ENCODE data around the gene AMN.

The AMN gene

DNA sequence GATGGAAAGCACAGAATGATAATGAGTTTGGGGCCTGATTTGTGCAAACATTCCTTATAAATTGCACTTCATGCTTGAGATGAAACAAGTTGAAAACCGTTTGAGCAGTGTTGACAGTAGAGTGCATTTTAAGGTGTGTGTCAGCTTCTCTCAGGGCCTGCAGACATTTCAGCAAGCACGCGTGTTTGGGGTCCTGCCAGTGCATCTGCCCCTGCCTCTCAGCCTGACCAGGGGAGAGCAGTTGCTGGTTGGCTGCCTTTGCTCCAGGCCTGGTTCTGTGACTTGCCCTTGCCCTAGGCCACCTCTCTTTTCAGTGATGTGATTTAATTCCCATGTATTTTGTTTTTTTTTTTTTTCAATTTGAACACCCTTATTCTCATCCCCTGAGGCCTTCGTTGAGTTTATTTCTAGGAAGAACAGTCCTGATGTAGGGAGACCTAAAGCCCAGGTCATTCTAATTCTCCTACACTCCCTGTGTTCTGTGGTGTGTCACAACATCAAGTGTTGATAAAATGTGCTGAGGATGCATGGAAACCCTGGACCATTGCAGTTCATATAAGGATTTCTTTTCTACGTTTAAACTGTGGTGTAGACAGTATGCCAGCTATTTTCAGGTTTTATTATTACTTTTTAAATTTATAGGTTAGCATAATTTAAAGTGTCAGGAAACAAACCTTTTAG lies 40.1 kb upstream of the AMN start:
- TF ChIP-seq CTCF (IDR thresholded peaks at IDR 0.05; ENCODE audit: low read depth, low read length, missing control alignments), result no peak
- H3K4me3 ChIP-seq (ENCODE audit: low read depth, low read length), result no peak overlapping the region
- DNase-seq (ENCODE audit: low read depth), result no peak

GRCh38 chr14:102883089-102883541 lies 39.3 kb upstream of the AMN start:
- DNase-seq (ENCODE audit: low read depth), result no peak
- TF ChIP-seq CTCF (IDR thresholded peaks at IDR 0.05; ENCODE audit: low read depth, low read length, missing control alignments), result no peak
- no peak overlapping the region for H3K4me3 ChIP-seq (ENCODE audit: low read depth, low read length)

DNA sequence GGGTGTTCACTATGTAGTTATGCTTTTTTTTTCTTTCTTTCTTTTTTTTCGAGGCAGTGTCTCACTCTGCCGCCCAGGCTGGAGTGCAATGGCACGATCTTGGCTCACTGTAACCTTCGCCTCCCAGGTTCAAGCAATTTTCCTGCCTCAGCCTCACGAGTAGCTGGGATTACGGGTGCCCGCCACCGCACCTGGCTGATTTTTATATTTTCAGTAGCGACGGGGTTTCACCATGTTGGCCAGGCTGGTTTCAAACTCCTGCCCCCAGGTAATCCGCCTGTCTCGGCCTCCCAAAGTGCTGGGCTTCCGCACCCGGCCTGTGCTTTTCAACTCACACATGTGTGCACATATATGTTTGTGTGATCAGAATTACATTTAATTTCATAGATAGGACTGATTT lies 38.9 kb upstream of the AMN start:
- DNase-seq (ENCODE audit: low read depth), result no peak
- no peak overlapping the region for H3K4me3 ChIP-seq (ENCODE audit: low read depth, low read length)
- TF ChIP-seq CTCF (IDR thresholded peaks at IDR 0.05; ENCODE audit: low read depth, low read length, missing control alignments), result no peak

DNA sequence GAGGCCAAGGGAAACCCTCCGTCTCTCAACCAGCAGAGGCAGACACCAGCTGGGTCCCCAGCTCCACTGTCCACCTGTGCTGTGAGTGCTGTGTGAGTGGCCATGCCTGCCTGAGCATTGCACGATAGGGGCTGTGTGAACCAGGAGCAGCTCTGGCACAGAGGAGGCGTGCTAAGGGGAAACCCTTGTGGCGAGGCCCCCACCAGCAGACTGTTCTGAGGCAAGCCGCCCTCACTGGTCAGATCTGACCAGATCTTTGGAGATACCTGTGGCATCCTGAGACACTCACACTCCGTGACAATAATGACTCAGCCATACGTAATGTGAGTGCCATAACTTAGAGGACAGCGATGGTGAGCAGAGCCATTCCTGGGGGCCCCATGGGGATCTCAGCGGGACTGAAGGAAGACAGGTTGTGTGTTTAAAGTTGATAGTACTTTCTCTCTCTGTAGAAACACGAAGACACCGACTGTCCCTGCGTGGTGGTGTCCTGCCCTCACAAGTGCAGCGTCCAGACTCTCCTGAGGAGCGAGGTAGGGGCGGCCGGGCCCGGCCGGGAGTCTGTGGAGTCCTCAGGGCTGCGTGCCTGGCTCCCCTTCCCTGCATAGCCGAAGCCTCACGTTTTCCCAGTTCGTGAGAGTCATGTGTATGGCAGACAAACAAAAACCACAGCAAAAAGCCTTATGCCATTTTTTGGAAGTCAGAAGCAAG lies 36.6 kb upstream of the AMN start:
- no peak for TF ChIP-seq CTCF (IDR thresholded peaks at IDR 0.05; ENCODE audit: low read depth, low read length, missing control alignments)
- H3K4me3 ChIP-seq (ENCODE audit: low read depth, low read length), result no peak overlapping the region
- no peak for DNase-seq (ENCODE audit: low read depth)

DNA sequence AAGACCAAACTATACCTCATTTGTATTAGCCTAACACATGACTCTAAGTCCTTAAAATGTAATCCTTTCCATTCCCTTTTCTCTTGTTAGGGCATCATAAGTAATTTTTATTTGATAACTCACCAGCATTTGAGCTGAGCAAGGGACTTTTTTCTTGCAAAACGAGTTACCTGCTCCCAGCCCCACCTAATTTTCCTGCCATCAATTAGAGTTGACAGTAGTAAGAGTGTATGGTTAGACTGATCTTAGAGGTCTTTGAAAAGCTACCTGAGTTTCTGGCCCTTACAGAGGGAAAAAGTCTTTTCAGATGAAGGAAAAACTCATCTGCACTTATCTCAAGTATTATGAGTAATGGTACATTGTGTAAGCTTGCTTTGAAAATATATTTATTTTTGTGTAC lies 33.7 kb upstream of the AMN start:
- DNase-seq (ENCODE audit: low read depth), result no peak
- no peak for TF ChIP-seq CTCF (IDR thresholded peaks at IDR 0.05; ENCODE audit: low read depth, low read length, missing control alignments)
- no peak overlapping the region for H3K4me3 ChIP-seq (ENCODE audit: low read depth, low read length)

GRCh38 chr14:102889615-102890014 lies 32.8 kb upstream of the AMN start:
- H3K4me3 ChIP-seq (ENCODE audit: low read depth, low read length), result no peak overlapping the region
- no peak for TF ChIP-seq CTCF (IDR thresholded peaks at IDR 0.05; ENCODE audit: low read depth, low read length, missing control alignments)
- no peak for DNase-seq (ENCODE audit: low read depth)

GRCh38 chr14:102891111-102891510 lies 31.4 kb upstream of the AMN start:
- H3K4me3 ChIP-seq (ENCODE audit: low read depth, low read length), result no peak overlapping the region
- no peak for TF ChIP-seq CTCF (IDR thresholded peaks at IDR 0.05; ENCODE audit: low read depth, low read length, missing control alignments)
- DNase-seq (ENCODE audit: low read depth), result no peak
